ENCODE data around the gene IL5RA. TPM values are rescaled to one million over a fixed set of nuclear protein-coding genes. Genes with fewer than 3 reads are reported as not detected.

The IL5RA gene
- total and polyA plus RNA-seq, 9 of the 15 experiments (the other 6 are each of a cell fraction or from before 2014, with no cell fraction given) = 0.07 to 0.28 (median 0.14) TPM; not detected in 4

DNA sequence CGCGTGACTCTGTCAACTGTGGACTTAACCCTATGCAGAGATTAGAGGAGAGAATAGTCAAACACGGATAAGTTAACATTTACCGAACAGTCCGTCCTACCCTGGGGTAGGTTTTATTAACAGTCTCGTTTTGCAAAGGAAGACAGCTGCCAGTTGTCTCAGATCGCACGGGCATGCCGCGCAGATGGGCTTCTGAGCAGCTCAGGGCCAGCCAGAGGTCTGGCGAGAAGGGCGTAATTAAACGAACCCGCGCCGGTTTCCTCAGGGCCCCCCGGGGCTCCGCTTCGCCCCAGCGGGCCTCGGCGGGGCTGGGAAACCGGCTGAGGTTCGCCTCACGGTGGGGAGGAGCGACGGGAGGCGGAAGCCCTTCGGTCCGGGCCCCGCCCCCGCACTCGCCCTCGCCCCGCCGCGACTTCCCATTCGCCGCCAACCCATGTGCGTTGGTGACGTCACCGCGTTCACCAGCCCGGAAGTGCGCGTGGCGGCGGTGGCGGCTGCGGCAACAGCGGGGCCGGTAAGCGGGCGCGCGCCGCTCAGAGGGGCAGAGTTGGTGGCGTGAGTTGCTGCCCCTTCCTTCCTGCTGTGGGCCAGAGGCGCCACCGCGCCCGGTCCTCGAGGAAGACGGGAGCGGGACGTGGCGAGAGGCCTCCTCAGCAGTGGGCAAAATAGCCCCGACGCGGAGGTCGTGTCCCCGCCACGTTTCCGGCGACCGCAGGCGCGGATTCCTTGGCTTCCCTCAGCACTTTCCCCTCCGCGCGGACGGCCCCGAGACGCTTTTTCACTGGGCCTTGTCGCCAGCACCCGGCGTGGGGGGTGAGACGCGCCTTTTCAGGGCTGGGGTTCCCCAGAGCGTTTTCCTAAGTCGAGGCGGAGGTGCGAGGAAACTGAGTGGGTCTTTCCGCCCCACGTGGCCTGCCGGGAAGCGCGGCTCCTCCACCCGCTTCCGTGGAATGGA is 16.6 kb upstream of the IL5RA start, which contains the start of gene TRNT1 (continued):
- TF ChIP-seq, protein P1, sequence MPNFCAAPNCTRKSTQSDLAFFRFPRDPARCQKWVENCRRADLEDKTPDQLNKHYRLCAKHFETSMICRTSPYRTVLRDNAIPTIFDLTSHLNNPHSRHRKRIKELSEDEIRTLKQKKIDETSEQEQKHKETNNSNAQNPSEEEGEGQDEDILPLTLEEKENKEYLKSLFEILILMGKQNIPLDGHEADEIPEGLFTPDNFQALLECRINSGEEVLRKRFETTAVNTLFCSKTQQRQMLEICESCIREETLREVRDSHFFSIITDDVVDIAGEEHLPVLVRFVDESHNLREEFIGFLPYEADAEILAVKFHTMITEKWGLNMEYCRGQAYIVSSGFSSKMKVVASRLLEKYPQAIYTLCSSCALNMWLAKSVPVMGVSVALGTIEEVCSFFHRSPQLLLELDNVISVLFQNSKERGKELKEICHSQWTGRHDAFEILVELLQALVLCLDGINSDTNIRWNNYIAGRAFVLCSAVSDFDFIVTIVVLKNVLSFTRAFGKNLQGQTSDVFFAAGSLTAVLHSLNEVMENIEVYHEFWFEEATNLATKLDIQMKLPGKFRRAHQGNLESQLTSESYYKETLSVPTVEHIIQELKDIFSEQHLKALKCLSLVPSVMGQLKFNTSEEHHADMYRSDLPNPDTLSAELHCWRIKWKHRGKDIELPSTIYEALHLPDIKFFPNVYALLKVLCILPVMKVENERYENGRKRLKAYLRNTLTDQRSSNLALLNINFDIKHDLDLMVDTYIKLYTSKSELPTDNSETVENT (CRISPR knock-in tag; IDR thresholded peaks at IDR 0.05) = peak; percentile 93
- peak; percentile 46; the same call in 1 of the 2 replicates for TF ChIP-seq MXI1 (IDR thresholded peaks at IDR 0.05; ENCODE audit: low read depth, low read length)
- TF ChIP-seq, protein P2, sequence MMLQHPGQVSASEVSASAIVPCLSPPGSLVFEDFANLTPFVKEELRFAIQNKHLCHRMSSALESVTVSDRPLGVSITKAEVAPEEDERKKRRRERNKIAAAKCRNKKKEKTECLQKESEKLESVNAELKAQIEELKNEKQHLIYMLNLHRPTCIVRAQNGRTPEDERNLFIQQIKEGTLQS (IDR thresholded peaks at IDR 0.05) = peak; percentile 100
- TF ChIP-seq, protein P2 (CRISPR knock-in tag; conservative IDR thresholded peaks at IDR 0.05) = peak; percentile 70; the same call in 1 of the 2 replicates
- TF ChIP-seq RUNX1 (IDR thresholded peaks at IDR 0.05; ENCODE audit: low read depth) = no peak
- TF ChIP-seq NFIC (IDR thresholded peaks at IDR 0.05) = peak; percentile 46
- peak; percentile 91 for TF ChIP-seq HNRNPLL (IDR thresholded peaks at IDR 0.05; ENCODE audit: low read depth, low read length, poor library complexity, severe bottlenecking)
- TF ChIP-seq, protein P3, sequence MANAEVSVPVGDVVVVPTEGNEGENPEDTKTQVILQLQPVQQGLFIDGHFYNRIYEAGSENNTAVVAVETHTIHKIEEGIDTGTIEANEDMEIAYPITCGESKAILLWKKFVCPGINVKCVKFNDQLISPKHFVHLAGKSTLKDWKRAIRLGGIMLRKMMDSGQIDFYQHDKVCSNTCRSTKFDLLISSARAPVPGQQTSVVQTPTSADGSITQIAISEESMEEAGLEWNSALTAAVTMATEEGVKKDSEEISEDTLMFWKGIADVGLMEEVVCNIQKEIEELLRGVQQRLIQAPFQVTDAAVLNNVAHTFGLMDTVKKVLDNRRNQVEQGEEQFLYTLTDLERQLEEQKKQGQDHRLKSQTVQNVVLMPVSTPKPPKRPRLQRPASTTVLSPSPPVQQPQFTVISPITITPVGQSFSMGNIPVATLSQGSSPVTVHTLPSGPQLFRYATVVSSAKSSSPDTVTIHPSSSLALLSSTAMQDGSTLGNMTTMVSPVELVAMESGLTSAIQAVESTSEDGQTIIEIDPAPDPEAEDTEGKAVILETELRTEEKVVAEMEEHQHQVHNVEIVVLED (CRISPR knock-in tag; IDR thresholded peaks at IDR 0.05) = peak; percentile 96
- no peak for TF ChIP-seq ZC3H8 (IDR thresholded peaks at IDR 0.05)
- no peak for TF ChIP-seq ZNF124 (CRISPR knock-in tag; IDR thresholded peaks at IDR 0.05)
- TF ChIP-seq ZNF316 (IDR thresholded peaks at IDR 0.05) = 0 out of 2 replicates have a peak, but pooled peaks have one; percentile 11
- TF ChIP-seq L3MBTL2 (IDR thresholded peaks at IDR 0.05) = peak; percentile 88
- peak; percentile 60 to 81; a peak in 2 of 4 replicates for TF ChIP-seq SIN3A (IDR thresholded peaks at IDR 0.05; ENCODE audit: borderline replicate concordance in 2 of 2, control insufficient read depth in 1 of 2, low read depth in 2 of 2, low read length in 2 of 2)
- TF ChIP-seq RBBP5 (IDR thresholded peaks at IDR 0.05; ENCODE audit: borderline replicate concordance, insufficient read depth, low read length, poor library complexity, severe bottlenecking) = peak; percentile 99
- no peak for TF ChIP-seq EZH2 (IDR thresholded peaks at IDR 0.05; ENCODE audit: borderline replicate concordance, low read depth, low read length)
- peak; percentile 74 for TF ChIP-seq TAF7 (tag; IDR thresholded peaks at IDR 0.05)
- TF ChIP-seq, protein P4, sequence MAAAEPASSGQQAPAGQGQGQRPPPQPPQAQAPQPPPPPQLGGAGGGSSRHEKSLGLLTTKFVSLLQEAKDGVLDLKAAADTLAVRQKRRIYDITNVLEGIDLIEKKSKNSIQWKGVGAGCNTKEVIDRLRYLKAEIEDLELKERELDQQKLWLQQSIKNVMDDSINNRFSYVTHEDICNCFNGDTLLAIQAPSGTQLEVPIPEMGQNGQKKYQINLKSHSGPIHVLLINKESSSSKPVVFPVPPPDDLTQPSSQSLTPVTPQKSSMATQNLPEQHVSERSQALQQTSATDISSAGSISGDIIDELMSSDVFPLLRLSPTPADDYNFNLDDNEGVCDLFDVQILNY (CRISPR knock-in tag; IDR thresholded peaks at IDR 0.05) = peak; percentile 47; the same call in 1 of the 2 replicates
- TF ChIP-seq, protein P5, sequence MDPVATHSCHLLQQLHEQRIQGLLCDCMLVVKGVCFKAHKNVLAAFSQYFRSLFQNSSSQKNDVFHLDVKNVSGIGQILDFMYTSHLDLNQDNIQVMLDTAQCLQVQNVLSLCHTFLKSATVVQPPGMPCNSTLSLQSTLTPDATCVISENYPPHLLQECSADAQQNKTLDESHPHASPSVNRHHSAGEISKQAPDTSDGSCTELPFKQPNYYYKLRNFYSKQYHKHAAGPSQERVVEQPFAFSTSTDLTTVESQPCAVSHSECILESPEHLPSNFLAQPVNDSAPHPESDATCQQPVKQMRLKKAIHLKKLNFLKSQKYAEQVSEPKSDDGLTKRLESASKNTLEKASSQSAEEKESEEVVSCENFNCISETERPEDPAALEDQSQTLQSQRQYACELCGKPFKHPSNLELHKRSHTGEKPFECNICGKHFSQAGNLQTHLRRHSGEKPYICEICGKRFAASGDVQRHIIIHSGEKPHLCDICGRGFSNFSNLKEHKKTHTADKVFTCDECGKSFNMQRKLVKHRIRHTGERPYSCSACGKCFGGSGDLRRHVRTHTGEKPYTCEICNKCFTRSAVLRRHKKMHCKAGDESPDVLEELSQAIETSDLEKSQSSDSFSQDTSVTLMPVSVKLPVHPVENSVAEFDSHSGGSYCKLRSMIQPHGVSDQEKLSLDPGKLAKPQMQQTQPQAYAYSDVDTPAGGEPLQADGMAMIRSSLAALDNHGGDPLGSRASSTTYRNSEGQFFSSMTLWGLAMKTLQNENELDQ (CRISPR knock-in tag; IDR thresholded peaks at IDR 0.05; ENCODE audit: borderline replicate concordance) = peak; percentile 20; the same call in 1 of the 2 replicates

Measured in K562 (cell line).